KOPT-K1 (cell line): Measurements from ENCODE around the gene GSTA4.
"Not testable (repeated sequence)": the region's sequence is repeated elsewhere in the genome, so short reads cannot be mapped to it uniquely, and the experiment has no call there.

ENCODE experiments used
- H3K27ac ChIP-seq: fragments of 200-600 bp; sonication (generic); 2 replicates; pipeline ENCODE4 v1.5.1; 2016; ENCODE audit warnings: antibody characterized with exemption, mild to moderate bottlenecking, low read depth, low read length; ENCODE audit not compliant: poor library complexity, severe bottlenecking
- H3K36me3 ChIP-seq: fragments of 200-600 bp; sonication (generic); 2 replicates; pipeline ENCODE4 v1.5.1; 2017; ENCODE audit warnings: antibody characterized with exemption, mild to moderate bottlenecking, low read length, moderate library complexity; ENCODE audit not compliant: insufficient read depth
- H3K9me3 ChIP-seq: fragments of 200-600 bp; sonication (generic); 2 replicates; pipeline ENCODE4 v1.5.1; 2017; ENCODE audit warnings: antibody characterized with exemption, low read length, mild to moderate bottlenecking; ENCODE audit not compliant: insufficient read depth, poor library complexity, severe bottlenecking

The GSTA4 gene

DNA sequence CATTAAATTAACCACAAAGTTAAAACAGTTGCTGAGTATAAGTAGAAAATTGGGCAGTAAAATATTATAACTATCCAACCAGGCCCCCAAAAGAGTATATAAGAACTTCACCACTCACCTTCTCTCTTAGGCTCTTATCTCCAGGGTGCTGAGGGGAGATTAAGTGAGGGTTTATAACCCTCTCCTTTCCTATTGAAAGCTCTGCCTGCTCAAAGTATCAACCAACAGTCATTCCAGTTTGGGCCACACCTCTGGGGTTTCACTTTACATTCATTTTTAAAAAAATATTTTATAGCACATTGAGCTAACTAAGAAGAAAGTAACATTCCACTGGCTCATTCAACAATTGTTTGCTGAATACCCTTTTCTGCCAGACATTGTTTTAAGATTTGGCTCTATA lies 22.1 kb downstream of the GSTA4 start:
- H3K27ac ChIP-seq, result no peak overlapping the region
- no peaks in the 10 kb centered on the region for H3K36me3 ChIP-seq
- no peaks in the 10 kb centered on the region for H3K9me3 ChIP-seq

DNA sequence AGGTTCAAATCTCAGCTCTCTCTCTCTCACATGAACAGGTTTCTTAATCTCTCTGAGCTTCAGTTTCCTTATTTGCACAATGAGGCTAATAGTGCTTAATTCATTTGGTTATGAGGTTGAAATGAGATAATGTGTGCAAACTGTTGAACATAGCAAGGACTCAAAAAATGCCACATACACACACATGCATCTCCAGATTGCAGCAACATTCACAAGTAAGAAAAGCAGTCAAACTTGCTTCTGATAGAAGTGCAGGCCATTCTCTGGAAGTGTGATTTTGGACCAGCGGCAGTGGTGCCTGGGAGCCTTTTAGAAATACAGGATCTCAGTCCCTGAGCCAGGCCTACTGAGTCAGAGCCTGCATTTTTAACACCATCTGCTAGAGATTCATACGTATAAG lies 25.7 kb downstream of the GSTA4 start:
- no peak overlapping the region for H3K27ac ChIP-seq
- H3K36me3 ChIP-seq, result no peaks in the 10 kb centered on the region
- no peaks in the 10 kb centered on the region for H3K9me3 ChIP-seq

DNA sequence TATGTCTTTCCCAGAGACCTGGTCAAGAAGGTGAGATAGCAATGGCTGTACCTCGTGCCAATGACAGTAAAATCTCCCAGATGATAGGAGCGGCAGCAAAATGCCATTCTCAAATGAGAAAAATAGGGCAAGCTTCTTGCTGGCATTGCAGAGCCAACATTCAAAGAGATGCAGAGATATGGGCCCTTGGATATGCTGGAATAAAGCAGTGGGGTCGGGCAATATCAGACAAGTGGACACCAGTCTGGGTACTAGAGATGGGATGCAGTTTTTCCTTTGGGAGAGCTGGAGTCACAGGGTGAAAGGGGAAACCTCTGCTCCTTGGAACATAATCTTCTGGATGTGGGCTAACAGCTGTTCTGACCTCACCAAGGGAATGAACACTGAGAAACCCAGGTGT lies 29.0 kb downstream of the GSTA4 start:
- Histone ChIP-seq H3K36me3 (no peaks in the 10 kb centered on the region), H3K27ac (no peak overlapping the region), H3K9me3 (no peaks in the 10 kb centered on the region)

DNA sequence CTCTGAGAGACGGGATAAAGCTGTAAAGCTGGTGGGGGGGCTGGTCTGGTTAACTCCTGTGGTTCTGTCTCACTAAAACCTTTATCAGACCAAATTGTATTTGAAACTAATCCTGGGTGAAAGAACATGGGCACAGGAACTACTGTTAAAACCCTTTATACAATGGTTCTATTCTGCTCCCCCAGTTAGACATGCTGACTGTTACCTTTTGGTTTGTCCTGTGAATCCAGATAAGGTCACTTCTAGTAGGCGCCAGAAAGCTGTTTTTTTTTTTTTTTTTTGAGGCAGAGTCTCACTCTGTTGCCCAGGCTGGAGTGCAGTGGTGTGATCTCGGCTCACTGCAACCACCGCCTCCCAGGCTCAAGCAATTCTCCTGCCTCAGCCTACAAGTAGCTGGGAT lies 29.7 kb downstream of the GSTA4 start:
- no peaks in the 10 kb centered on the region for H3K36me3 ChIP-seq
- no peak overlapping the region for H3K27ac ChIP-seq
- no peaks in the 10 kb centered on the region for H3K9me3 ChIP-seq

DNA sequence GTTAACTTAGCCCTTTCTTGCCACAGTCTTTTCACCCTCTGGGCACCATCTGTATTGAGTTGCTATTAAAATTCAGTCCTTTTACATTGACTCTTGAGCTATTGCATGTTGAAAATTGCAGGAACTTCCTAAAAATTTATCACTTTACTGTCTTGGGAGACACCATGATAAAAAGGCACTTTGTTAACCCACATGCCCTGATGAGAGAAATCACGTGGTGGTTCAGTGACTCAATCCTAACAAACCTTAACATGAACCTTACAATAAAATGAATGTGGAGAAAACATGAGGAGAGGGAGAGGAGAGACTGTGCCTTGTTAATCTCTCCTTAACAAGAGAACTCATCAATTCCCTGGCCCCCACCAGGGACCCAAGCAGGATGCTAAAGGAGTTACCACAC lies 30.8 kb downstream of the GSTA4 start:
- H3K9me3 ChIP-seq, result no peaks in the 10 kb centered on the region
- H3K36me3 ChIP-seq, result no peaks in the 10 kb centered on the region
- no peak overlapping the region for H3K27ac ChIP-seq

DNA sequence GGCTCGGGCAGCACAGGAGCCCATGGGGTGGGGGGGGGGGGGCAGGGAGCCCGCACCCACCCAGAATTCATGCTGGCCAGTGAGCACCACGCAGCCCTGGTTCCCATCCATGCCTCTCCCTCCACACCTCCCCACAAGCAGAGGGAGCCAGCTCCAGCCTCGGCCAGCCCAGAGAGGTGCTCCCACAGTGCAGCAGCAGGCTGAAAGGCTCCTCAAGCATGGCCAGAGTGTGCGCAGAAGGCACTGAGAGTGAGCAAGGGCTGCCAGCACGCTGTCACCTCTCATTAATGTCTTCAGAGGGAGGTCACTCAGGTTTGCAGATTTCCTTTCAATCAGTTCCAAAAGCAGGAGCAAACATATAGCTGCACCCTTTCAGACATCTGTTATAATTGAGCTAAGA lies 32.4 kb downstream of the GSTA4 start:
- no peaks in the 10 kb centered on the region for H3K36me3 ChIP-seq
- H3K9me3 ChIP-seq, result no peaks in the 10 kb centered on the region
- no peak overlapping the region for H3K27ac ChIP-seq

DNA sequence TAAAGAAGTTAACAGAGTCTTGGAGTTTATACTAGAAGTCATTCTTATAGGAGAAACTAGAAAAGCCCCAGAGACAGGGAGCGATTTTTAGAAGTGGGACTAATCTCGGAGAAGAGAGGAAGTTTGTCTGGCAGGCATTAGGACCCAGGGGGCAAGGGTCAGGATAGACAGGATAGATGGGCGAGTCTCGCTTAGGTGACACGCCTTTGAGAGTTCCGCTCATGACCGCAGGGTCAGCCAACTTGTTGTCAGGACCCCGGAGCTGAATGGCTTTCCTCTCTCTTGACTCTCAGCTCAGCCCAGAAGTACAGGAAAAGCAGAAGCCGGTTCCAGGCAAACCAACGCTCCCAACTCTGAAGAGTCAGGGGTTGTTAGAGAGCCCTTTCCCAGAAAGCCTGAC lies 34.1 kb downstream of the GSTA4 start:
- H3K9me3 ChIP-seq, H3K36me3 ChIP-seq, H3K27ac ChIP-seq: not testable (repeated sequence)

DNA sequence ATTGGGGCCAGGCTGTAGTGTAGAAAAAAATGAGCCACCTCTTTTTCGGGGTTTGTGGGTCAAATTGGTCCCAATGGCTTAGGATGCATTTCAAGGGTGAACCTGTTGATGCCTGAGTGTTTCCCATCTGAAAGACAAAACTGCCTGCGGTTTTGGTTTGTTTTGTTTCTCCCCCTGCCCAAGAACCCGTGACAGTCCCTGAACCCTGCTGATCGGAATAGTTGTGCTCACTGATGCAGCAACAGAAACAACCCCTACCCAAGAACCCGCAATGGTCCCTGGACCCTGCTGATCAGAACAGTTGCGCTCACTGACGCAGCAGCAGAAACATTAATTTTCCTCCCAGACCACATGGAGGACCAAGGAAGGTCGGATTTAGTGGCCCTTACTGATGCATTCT lies 34.9 kb downstream of the GSTA4 start:
- not testable (repeated sequence) for H3K36me3 ChIP-seq, H3K9me3 ChIP-seq, H3K27ac ChIP-seq

DNA sequence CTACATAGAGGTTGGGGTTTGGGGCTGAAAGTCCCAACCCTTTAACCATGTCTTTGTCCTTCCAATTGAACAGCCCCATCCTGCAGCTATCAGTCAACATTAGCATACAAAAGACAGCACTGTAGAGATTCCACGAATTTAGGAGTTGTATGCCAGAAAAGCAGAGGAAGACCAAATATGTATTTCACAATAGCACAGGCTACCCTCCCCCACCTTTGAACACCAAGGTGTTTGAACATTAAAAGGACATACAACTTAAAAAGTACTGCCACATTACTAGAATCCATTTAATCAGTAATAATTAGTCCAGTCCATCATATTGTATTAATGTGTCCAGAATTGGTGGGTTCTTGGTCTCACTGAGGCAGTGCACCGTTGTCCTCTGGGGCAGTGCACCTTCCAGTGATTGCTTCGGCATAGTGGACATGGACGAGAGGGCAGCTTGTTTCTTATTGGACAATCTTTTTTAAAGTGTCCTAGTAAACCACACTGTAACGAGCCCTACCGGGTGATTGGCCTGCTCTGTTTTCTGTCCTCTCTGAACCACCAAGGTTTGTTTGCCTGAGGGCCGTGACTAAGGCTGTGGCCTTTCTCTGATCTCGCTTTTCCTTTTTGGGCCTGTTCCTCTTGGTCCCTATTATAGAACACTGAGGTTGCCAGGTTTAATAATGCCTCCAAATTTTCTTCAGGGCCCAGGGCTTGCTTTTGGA lies 36.4 kb downstream of the GSTA4 start:
- H3K36me3 ChIP-seq, result no peaks in the 10 kb centered on the region
- no peak overlapping the region for H3K27ac ChIP-seq
- H3K9me3 ChIP-seq, result no peaks in the 10 kb centered on the region

DNA sequence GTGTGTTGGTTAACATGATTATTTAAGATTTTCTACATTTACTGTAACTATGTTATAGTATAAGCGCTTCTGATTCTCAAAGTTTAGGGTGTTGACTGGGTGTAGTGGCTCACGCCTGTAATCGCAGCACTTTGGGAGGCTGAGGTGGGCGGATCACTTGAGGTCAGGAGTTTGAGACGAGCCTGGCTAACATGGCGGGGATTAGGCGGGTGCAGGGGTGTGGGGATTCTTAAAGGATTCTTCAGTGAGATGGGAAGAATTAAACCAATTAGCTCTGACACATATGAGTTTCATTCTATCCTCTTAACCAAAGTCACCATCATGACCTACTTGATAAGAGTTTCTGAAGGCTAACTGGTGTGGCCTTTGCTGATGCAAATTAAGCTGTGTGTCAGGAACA lies 39.2 kb downstream of the GSTA4 start:
- no peak overlapping the region for H3K27ac ChIP-seq
- H3K36me3 ChIP-seq, result no peaks in the 10 kb centered on the region
- H3K9me3 ChIP-seq, result no peaks in the 10 kb centered on the region

DNA sequence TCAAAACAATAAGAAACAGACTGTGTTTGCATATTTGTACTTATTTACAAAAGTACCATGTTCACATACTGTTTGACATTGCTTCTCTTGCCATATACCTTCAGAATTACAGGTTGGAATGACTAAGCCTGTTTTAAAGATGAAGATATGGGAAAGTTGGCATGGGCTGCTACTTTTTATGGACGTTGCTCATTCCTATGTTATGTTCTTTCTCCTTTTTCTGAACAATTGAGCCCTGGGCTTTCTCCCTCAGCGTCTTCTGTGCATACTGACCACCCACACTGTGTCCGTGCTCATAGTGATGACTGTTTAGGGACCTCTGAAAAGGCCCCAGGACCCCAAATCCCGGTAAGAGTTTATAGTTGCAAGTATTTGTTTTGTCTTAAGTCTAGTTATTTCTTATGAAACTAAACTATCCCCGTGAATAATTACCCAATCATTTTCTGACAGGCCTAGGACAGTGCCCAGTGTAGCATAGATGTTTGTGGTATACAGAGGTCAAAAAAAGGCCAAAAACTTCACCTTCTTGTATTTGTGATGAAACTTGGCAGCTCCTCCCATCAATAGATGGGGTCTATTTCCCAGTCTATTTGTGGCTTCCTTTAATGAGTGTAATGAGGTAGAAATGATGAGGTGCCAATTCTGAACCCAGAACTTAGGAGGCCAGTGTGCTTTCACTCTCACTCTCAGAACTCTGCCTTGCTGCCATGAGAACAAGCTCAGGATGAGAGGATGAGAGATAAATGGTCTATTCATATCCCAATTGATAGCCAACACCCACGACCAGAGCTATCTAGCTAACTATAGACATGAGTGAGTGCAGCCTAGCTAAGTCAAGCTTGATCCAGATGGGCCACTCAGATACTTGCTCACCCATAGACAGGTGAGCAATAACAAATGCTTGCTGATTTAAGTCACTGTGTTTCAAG lies 40.9 kb downstream of the GSTA4 start:
- no peaks in the 10 kb centered on the region for H3K36me3 ChIP-seq
- H3K9me3 ChIP-seq, result no peaks in the 10 kb centered on the region
- no peak overlapping the region for H3K27ac ChIP-seq

DNA sequence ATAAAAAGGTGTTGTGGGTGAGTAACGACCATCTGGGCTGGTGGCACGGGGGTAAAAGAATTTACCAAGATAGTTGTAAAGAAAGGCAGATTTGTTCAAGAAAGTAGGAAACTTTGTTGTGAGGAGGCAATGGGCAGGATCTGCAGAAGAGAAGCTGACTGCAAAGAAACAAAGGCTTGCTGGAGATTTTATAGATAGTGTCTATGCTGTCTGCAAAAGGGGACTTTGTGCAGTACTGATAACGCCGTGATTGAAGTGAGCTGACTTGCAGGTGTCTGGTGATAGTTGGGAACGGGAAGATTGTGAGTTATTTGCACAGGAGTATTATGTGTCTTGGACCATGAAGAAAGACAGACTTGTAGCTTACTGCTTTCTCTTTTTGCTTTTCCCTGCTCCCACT lies 48.8 kb downstream of the GSTA4 start:
- Histone ChIP-seq H3K27ac (no peak overlapping the region), H3K9me3 (no peaks in the 10 kb centered on the region), H3K36me3 (no peaks in the 10 kb centered on the region)

DNA sequence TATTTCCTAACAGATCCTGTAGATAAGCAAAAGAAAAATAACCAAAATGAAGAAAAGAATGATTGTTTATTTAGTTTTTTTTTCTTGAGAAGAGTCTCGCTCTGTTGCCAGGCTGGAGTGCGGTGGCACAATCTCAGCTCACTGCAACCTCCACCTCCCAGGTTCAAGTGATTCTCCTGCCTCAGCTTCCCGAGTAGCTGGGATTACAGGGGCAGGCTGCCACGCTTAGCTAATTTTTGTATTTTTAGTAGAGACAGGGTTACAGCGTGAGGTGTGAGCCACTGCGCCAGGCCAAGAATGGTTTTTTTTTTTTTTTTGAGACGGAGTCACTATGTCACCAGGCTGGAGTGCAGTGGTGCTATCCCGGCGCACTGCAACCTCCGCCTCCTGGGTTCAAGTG lies 52.3 kb downstream of the GSTA4 start:
- H3K27ac ChIP-seq, H3K9me3 ChIP-seq, H3K36me3 ChIP-seq: not testable (repeated sequence)

DNA sequence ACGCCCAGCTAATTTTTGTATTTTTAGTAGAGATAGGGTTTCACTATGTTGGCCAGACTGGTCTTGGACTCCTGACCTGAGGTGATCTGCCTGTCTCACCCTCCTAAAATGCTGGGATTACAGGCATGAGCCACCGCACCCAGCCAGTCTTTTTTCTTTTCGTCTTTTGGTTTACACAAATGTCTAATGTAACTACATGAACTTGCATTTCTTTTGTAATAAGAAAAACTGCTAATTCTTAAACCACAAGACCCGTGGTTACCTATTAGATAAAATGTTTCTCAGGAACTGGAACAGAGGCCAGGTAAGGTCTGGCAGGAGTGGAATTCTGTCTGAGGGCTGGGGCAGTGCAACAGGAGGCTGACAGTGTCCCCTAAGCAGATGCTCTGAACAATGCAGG lies 52.9 kb downstream of the GSTA4 start:
- Histone ChIP-seq H3K9me3 (no peaks in the 10 kb centered on the region), H3K27ac (no peak overlapping the region), H3K36me3 (no peaks in the 10 kb centered on the region)

DNA sequence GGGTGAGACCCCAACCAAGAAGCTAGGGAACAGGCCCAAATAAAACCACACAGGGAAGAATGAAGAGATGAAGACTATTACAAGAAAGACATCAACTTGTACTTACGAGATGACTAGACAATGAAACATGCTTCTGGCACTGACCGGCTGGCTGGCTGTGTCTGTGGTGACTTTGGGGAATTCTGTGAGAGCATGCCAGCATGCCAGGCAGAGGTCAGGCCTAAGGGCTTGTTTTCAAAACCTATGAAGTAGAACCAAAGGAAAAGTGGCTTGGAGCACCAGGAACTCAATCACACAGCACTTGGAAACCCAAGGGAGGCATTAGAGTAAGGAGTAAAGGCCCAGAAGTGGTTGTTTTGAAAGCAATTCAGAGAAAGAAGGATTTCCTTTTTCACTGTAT lies 57.2 kb downstream of the GSTA4 start:
- H3K27ac ChIP-seq, result no peak overlapping the region
- H3K36me3 ChIP-seq, result no peaks in the 10 kb centered on the region

DNA sequence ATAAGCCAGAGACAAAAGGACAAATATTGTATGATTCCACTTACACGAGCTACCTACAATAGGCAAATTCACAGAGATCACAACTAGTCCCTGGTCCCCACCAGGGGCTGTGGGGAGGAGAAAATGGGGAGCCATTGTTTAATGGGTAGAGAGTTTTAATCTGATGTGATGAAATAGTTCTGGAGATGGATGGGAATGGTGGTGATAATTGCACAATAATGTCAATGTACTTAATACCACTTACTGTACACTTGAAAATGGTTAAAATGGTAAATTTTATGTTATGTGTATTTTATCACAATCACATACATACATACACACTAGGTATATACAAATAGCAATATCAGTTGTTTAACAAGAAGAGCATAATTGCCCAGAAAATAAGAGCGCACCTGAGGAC lies 61.3 kb downstream of the GSTA4 start:
- H3K27ac ChIP-seq, result no peak overlapping the region
- no peaks in the 10 kb centered on the region for H3K36me3 ChIP-seq
- no peaks in the 10 kb centered on the region for H3K9me3 ChIP-seq

More for the DNA sequence above, 57.2 kb downstream of the GSTA4 start:
- no peaks in the 10 kb centered on the region for H3K9me3 ChIP-seq
